HG02938 (cell line): ENCODE data around the gene NUDT16.
"Not testable (repeated sequence)": the region's sequence is repeated elsewhere in the genome, so short reads cannot be mapped to it uniquely, and the experiment has no call there.

Experiments
- ATAC-seq: cut with Tn5 transposase; IDR thresholded peaks from one replicate; pipeline ENCODE4 v1.9.1; 2021; ENCODE audit warnings: mild to moderate bottlenecking, moderate library complexity; ENCODE audit not compliant: unreplicated experiment

The NUDT16 gene

DNA sequence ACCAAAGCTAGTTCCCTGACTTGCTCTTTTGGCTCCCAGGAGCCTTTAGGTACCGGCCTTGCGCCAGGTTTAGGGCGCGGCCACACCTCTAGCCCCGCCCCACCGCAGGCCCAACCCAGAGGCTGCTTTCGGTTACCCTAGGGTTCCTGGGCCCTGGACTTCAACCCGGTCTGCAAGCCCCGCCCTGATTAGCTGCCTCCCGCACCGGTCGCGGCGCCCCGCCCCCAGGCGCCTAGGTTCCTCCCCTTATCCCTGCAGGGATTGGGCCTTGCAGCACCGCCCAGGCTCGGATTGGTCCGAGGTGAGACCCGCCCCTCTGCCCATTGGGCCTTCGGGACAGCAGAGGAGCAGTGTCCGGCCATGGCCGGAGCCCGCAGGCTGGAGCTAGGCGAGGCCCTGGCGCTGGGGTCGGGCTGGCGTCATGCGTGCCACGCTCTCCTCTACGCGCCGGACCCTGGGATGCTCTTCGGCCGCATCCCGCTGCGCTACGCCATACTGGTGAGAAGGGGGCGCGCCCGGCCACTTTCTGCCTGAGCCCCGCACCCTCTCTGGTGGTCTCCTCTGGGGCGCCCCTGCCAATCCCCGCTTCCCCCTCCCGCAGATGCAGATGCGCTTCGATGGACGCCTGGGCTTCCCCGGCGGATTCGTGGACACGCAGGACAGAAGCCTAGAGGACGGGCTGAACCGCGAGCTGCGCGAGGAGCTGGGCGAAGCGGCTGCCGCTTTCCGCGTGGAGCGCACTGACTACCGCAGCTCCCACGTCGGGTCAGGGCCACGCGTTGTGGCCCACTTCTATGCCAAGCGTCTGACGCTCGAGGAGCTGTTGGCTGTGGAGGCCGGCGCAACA is at the start of gene NUDT16:
TSS of gene NUDT16 (plus strand) at position 330 of the 847 bp plus-strand sequence. CDS start at position 361, 31 bp downstream.
- ATAC-seq, result peak; percentile 98

DNA sequence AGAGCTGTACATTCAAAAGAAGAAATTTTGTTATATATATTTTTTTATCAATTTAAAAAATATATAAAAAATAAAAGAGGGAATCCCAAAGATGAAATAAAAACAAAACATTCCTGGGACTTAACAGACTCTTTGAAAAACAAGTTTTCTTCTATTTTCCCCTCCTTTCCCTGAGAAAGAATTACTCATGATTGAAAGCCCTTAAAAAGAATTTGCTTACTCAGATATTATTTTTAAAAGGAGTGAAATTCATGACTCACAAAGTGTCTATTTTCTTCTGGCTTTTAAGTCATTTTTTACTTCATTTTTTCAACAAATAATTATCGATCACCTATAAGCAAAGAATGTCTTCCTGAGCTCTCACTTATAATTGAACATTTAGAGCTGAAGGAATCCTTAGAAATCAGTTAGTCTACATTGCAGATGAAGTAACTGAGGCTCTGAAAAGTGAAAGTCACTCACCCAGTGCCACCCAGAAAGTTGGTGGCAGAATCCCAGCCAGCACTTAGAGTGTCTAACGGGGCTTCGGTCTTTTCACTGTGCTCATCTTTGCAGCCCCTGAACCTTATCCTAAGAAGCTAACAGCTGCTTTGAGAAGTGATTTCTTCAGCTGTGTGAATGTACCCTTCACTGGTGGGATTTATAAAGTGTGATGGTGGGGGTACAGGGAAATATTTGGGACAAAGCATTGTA is 42.5 kb upstream of the NUDT16 start:
- no peak for ATAC-seq

DNA sequence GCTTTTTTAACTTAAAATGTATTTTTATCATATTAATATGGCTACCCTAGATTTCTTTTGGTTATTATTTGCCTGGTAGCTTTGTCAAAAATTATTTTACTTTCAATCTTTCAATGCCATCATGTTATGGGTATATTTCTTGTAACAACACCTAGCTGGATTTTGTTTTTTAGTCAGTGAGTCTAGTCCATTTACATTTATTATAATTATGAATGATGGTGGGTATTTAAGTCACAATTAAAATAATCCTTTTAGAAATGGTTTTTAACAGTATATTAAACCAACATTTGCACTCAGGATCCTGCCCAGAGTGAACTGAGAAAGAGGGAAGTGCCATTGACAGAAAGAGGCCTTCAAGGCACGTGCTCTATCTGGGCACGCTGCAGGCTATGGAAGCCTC is 39.8 kb upstream of the NUDT16 start:
- no peak for ATAC-seq

DNA sequence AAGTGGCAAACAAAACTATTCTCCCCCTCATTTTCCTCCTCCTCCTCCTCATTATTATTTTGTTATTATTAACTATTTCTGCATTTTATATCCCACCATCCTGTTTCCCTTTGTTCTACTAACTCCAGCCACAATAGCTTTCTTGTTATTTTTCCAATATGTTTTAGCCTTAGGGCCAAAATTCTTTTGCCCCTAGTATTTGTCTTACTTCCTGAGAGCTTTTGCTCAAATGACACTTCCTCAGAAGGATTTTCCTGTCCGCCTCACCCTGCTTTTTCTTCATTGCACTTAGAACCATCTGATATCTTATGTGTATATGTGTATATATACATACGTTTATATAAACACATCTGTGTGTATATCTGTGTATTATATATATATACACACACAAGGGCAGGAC is 32.7 kb upstream of the NUDT16 start:
- ATAC-seq, result no peak

DNA sequence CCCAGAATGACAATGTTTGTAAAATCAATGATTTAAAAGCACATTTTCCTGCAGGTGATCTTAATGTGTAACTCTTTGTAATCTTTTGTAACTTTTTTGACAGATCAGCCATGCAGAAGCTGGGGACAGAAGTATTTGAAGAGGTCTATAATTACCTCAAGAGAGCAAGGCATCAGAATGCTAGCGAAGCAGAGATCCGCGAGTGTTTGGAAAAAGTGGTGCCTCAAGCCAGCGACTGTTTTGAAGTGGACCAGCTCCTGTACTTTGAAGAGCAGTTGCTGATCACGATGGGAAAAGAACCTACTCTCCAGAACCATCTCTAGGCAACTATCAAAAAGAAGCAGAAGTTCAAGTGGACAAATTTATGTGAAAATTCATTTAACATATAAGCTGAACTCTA is 32.1 kb upstream of the NUDT16 start:
- no peak for ATAC-seq

DNA sequence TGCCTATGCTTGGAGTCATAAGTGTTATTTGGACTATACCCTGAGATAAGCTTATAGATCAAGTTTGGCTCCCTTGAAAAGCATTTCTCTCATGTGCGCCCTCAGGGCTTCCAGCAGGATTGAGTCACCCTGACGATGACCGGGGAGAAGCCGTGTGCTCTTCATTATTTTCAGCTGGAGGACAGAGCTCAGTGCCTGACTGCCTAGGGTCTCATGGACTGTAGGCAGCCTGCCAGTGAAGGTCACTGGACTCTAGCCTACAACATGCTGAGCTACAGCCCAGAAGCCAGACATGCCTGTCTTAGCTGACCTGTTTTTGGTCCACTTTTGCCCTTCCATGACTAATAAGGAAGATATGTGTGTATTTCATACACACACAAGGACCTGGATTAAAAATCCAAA is 31.6 kb upstream of the NUDT16 start:
- no peak for ATAC-seq

DNA sequence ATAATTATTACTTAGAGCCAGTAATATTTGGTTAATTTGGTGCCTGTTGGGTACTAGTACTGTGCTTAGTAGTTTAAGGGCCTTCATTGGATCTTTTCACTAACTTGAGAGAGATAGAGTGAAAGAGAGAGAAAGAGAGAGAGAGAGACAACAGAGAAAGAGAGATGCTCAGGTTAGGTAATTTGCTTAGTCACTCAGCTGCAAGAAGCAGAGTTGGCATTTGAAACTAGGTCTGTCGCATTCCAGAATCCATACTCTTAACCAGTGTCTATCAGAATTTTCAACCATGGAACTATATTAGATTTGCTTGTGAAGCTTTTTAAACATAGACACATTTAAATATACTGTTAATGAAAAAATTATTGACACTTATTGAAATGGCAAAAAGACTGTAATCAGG is 31.1 kb upstream of the NUDT16 start:
- ATAC-seq, result no peak

DNA sequence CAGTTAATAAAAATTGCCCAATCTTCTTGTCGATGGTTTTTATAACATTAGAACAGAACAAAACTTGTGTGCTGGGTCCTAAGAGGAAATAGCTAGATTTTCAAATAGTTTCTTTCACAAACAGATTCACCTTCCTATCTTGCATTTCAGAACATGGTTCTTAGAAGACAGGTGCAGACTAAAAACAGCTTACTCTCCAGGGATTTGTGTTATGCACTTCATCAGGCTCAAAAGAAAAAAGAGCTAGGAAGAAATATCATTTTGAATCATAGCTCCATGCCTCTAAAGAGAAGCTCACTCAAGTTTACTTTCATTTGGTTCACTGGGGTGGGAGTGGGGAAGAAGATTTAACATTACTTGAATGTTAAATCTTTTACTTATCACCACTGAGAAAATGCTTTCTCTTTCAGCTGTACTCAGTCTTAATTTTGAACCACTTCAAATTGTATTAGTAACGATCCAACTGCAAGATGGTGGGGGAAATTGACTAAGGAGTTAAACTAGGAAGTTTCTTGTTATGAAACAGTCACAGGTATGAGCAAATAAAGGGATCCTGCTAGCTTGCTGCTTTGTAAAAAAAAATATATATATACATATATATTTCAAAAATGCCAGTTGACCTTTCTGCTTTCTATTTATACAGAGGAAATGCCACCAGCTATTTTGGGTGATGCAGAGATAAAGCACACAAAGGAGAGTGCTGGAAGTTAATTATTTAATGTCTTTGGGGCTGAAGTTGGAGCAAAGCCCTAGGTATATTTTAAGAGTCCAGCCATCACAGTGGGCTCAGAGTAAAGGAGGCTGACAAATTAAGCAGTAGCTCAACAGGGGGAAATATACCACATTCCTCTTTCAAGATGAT is 28.3 kb upstream of the NUDT16 start:
- ATAC-seq, result peak; percentile 63

DNA sequence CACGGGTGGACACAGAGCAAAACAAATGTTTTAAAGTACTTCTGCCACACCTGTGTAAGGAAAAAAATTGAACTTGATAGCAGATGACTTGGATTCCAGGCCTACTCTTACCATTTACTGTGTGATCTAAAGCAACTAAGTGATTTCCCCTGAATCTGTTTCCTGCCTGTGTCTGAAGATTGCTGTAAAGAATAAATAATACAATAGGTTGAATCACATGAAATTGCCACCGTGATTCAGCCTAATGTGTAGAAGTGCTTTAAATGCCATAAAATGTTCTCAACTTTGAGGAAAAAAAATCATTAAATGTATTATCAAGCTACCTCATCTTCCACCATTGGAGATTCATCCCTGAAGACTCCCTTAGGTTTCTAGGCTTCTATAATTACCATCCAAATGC is 27.6 kb upstream of the NUDT16 start:
- no peak for ATAC-seq

DNA sequence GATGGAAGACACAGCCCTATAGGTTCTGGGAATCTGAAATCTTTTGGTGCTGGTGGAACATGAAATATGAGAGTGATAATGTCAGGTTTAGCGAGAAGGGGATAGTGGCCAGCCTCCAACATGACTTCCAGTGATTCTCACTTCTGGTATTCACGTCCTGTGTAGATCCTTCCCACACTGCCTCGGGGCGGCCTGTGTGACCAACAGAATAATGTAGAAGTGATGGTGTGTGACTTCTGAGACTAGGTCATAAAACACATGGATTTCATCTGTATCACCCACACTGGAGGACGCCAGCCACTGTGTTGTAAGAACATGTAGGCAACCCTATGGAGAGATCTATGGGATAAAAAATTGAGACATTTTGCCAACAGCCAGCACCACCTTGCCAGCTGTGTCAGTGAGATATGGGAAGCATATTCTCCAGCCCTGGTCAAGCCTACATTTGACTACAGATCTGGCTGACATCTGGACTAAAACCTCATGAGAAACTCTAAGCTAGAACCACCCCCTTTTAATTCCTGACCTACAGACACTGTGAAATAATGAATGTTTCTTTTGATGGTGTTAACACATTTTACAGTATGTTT is 25.5 kb upstream of the NUDT16 start:
- ATAC-seq, result no peak

DNA sequence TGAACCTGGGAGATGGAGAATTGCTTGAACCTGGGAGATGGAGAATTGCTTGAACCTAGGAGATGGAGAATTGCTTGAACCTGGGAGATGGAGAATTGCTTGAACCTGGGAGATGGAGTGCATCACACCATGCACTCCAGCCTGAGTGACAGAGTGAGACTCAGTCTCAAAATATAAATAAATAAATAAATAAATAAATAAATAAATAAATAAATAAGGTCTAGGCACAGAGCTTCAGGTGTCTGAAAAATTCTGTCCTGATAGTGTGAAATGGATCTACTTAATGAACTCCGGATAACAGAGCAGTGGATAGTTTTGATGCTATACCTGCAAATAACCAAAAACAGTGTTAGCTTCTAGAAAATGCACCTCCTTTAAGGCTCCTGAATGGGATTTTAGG is 24.3 kb upstream of the NUDT16 start:
- no peak for ATAC-seq

DNA sequence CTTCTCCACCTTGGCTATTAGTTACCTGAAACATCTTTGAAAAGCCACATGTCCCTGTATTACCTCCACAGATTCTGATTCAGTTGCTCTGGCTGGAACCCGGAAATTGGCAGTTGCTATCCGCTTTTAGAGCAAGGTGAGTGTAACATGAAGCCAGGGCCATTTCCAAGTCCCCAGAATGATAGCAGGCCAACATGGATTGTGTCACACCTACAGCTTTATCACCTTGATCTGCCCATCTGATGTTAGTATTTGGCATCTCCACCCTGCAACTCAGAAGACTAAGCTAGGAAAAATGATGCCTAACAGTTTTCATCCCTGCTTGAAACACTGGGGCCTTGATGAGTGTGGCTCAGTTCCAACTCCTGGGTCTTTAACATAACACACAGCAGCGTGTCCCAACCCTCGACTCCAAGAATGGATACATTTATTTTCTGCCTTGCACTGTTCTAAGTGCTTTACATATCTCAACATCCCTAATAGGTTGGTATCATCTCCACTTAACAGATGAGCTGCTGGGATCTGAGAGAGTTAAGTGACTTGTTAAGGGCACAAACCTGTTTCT is 21.3 kb upstream of the NUDT16 start:
- ATAC-seq, result no peak

DNA sequence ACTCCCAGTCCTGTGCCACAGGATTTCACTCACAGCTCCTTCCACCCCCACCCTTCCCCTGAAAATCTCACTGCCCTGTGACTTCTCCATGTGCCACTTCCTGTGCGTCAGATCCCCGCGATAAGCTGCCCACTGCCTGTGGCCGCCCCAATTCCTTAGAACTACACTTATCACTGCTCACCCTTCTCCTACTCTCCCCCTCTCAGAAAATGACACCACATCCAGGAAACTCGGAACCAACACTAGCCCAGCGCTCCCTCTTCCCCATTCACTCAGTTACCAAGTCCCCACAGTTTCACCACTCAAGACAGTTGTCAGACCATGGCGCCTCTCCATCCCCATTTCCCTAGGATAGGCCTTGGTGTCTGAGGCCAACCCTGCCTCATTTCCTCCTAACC is 20.5 kb upstream of the NUDT16 start:
- not testable (repeated sequence) for ATAC-seq

DNA sequence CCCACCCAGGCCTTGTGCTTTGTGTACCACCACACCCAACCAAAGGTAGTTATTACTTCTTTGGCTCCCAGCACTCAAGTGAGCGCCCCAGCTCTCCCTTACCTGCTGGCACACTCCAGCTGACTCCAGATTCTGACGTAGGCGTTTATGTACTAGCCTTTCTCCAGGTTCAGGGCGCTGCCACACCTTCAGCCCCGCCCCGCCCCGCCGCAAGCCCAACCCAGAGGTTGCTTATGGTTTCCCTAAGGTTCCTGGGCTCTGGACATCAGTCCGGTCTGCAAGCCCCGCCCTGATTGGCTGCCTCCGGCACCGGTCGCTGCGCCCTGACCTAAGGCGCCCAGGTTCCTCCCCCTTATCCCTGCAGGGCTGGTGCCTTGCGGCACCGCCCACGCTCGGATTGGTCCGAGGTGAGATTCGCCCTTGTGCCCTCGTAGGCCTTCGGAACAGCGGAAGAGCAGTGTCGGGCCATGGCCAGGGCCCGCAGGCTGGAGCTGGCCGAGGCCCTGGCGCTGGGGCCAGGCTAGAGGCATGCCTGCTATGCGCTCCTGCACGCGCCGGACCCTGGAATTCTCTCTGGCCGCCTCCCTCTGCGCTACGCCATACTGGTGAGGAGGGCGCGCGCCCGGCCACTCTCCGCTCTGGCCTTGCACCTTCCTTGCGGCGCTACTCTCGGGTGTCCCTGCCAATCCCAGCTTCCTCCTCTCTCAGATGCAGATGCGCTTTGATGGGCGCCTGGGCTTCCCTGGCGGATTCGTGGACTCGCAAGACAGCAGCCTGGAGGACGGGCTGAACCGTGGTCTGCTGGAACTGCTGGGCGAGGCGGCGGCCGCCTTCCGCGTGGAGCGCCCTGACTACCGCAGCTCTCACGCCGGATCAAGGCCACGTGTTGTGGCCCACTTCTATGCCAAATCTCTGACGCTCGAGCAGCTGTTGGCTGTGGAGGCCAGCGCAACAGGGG is 19.8 kb upstream of the NUDT16 start:
- ATAC-seq, result peak; percentile 94

DNA sequence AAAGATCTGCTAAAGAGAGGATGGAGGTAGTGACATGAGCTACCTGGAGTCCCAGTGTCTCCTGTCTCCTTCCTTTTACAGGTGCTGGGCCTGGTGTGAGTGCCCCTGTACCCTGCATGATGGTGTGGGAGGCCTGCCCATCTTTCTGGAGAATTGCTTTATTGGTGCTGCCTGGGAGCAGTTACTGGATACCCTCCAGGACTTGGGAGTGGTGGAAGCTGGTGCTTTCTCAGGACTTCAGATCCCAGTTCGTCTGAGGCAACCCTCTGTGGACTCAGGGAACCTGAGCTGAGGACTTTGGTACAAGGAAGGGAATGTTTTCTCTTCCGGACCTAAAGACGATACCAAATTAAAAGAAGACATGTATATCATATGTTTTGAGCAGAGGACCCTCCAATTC is 18.3 kb upstream of the NUDT16 start:
- ATAC-seq, result no peak

DNA sequence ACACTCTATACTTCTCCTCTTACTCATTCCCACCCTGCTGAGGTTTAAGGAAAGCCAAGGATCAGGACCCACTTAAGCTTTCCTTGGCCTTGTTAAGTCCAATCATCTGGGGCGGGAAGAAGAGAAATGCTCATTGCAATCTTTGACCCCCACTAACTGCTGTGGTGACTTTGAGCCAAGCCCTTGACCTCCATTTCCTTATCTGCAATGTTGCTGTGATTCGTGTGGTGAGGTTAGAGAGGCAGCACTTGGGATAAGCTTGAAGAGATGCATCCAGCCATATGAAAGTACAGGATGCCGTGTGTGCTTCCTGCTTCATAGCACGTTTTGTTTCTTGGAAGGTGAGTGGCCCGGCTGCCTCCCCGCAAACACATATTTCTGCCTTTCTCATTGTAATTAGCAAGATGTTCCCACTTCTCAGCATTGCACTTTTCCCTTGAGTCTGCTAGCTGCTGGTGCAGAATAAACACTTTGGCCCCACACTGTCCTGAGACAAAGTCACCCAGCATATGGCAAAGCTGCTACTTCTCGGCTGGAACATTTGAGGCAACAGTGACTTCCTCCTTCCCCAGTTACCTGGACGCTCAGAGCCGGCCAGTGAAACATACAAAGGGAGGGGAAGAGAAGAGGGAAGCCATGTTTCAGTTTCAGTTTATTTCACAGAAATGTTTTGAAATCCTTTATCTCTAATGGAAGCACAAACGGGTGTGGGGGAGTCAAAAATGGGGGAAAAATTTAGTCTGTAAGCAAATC is 10.5 kb upstream of the NUDT16 start:
- no peak for ATAC-seq

DNA sequence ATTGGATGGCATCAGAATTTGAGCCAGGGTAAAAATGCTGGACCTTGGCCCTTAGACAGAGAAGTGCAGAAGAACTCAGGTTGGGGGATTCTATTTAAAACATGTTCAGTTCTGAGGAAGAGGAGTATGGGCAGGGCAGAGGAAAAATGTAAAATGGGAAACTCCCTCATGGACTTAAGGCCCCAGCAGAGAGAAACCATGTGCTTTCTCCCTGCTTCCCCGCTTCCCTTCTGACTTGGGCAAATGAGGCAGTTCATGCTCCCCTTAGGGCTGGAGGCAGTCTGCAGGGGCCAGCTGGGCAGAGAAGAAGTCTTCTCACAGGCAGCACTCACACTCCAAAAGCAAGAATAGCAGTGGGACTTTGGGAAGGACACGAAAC is 9.9 kb upstream of the NUDT16 start:
- no peak for ATAC-seq

DNA sequence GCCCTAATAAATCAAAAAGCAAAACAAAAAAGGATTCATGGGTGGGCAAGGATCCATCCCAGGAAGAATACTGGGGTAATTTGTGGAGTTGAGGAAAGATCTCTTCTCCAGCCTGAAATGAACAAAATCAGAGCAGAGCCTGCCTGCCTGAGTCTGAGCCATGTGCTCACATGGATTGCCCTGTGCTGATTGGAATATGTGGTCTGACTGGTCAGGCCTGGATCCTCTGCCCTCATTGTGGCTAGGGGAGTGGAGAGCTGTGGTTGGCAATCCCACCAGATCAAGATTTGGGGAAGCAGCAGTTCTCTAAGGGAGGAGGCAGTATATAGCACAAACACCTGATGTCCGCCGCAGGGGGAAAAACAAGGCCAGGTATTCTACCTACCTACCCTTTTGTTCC is 6.8 kb upstream of the NUDT16 start:
- ATAC-seq, result no peak
